ENCODE measurements around the gene GRAMD4. TPM values are rescaled to one million over a fixed set of nuclear protein-coding genes. Genes with fewer than 3 reads are reported as not detected.

GRAMD4 gene
- total RNA-seq, 1 donor from 2014 or later: 58.1 TPM

GRCh38 chr22:46726986-46727317, 106.8 kb downstream of the GRAMD4 start:
- DNase-seq (no peak), ATAC-seq (no peak)
- Histone ChIP-seq H3K9me3 (no peaks in the 10 kb centered on the region), H3K27ac (no peak overlapping the region), H3K36me3 (peaks cover 25% of the 10 kb centered on the region), H3K27me3 (ENCODE audit: low read depth) (no peaks in the 10 kb centered on the region), H3K4me1 (peaks cover 22% of the 10 kb centered on the region), H3K4me3 (no peak overlapping the region)
- no peak for TF ChIP-seq CTCF (IDR thresholded peaks at IDR 0.05)
- intact Hi-C loops (cut with DNase I): no loop called here

GRCh38 chr22:46727813-46728364, 107.7 kb downstream of the GRAMD4 start:
- DNase-seq (no peak), ATAC-seq (no peak)
- TF ChIP-seq CTCF (IDR thresholded peaks at IDR 0.05): no peak
- Histone ChIP-seq H3K9me3 (no peaks in the 10 kb centered on the region), H3K4me3 (no peak overlapping the region), H3K27me3 (ENCODE audit: low read depth) (no peaks in the 10 kb centered on the region), H3K27ac (no peak overlapping the region), H3K4me1 (peaks cover 31% of the 10 kb centered on the region), H3K36me3 (peaks cover 26% of the 10 kb centered on the region)
- intact Hi-C loops (cut with DNase I): no loop called here

DNA sequence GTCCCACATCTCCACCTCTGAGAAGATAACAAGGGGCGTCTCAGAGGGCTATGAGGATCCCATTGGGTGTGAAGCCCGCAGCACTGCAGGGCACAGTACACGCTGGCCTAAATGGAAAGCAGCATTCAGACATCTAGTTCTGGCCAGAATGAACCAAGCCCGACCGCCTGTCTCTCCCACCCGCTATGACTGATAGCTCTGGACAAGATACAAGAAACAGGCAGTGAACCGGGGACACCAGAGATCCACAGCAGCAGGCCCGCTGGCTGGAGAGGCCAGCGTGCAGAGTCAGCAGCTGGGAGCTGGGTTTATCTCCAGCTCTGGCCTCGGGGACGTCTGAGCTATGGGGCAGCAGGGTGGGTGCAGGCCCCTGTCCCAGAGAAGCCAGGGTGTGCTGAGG, 108.3 kb downstream of the GRAMD4 start:
- intact Hi-C loops (cut with DNase I): no loop called here
- DNase-seq (no peak), ATAC-seq (no peak)
- H3K36me3 ChIP-seq: peaks cover 26% of the 10 kb centered on the region
- H3K27me3 ChIP-seq (ENCODE audit: low read depth): no peaks in the 10 kb centered on the region
- H3K4me3 ChIP-seq: no peak overlapping the region
- H3K9me3 ChIP-seq: no peaks in the 10 kb centered on the region
- no peak for TF ChIP-seq CTCF (IDR thresholded peaks at IDR 0.05)
- peaks cover 32% of the 10 kb centered on the region for H3K4me1 ChIP-seq
- no peak overlapping the region for H3K27ac ChIP-seq

Other genes with a start within 250 kb of the GRAMD4 start
- gene CELSR1, start 82.8 kb upstream of the GRAMD4 start, total RNA-seq: 51.8 TPM
- gene CERK, start 117.9 kb downstream of the GRAMD4 start, total RNA-seq: 26.1 TPM
- 34.1 TPM for gene TBC1D22A, start 142.3 kb downstream of the GRAMD4 start, total RNA-seq